PC-3 (cell line): ENCODE data around the gene SERPINA9. TPM values are rescaled to one million over a fixed set of nuclear protein-coding genes. Genes with fewer than 3 reads are reported as not detected.

Source experiments
- ATAC-seq: fragments of 200-7000 bp; cut with Tn5 transposase; 2 replicates; pipeline ENCODE4 v1.9.1; 2020; ENCODE audit warnings: mild to moderate bottlenecking, moderate library complexity
- BruUV-seq: library from RNA; stranded (reverse); fragments of 400-500 nt; replicated peaks from 2 replicates; lab custom pipeline; 2021; lab: Mats Ljungman, UMichigan
- CTCF ChIA-PET: fragments of 300-600 bp; sonication (Branson Sonifier 250); formaldehyde crosslinking; loops from one replicate; lab custom pipeline; 2022; ENCODE audit warnings: antibody characterized with exemption; lab: Charles Lee
- POLR2A ChIA-PET: fragments of 300-600 bp; sonication (Branson Sonifier 250); formaldehyde crosslinking; loops from one replicate; lab custom pipeline; 2022; ENCODE audit warnings: antibody characterized with exemption; ENCODE audit not compliant: unreplicated experiment; lab: Charles Lee
- DNase-seq: peaks from one replicate; pipeline ENCODE4 v3.0.0-alpha.2; 2015
- H2AFZ ChIP-seq: fragments of 300-600 bp; sonication (generic); 2 replicates; pipeline ENCODE4 v1.6.0; 2016; ENCODE audit warnings: antibody characterized with exemption, low read length
- H3F3A ChIP-seq: fragments of 300-600 bp; sonication (generic); one replicate; pipeline ENCODE4 v1.6.0; 2017; ENCODE audit warnings: antibody characterized with exemption, low read length, control low read depth, mild to moderate bottlenecking; ENCODE audit not compliant: unreplicated experiment
- H3K27ac ChIP-seq: fragments of 300-600 bp; sonication (generic); 2 replicates; pipeline ENCODE4 v1.5.1; 2016; ENCODE audit warnings: mild to moderate bottlenecking, low read length
- H3K27me3 ChIP-seq: fragments of 300-600 bp; sonication (generic); 2 replicates; pipeline ENCODE4 v1.6.1; 2016; ENCODE audit warnings: low read length, mixed read lengths
- H3K36me3 ChIP-seq: fragments of 300-600 bp; sonication (generic); 2 replicates; pipeline ENCODE4 v1.6.1; 2016; ENCODE audit warnings: low read depth, mixed run types, low read length, mixed read lengths
- H3K4me1 ChIP-seq: fragments of 300-600 bp; sonication (generic); 2 replicates; pipeline ENCODE4 v1.5.1; 2016; ENCODE audit warnings: low read length; ENCODE audit not compliant: insufficient read depth
- H3K4me2 ChIP-seq: fragments of 300-600 bp; sonication (generic); 2 replicates; pipeline ENCODE4 v1.6.0; 2016; ENCODE audit warnings: low read length
- H3K4me3 ChIP-seq: fragments of 300-600 bp; sonication (generic); 2 replicates; pipeline ENCODE4 v1.5.1; 2016; ENCODE audit warnings: mild to moderate bottlenecking, low read length, mixed read lengths
- H3K79me2 ChIP-seq: fragments of 300-600 bp; sonication (generic); 2 replicates; pipeline ENCODE4 v1.6.1; 2017; ENCODE audit warnings: low read length, mixed read lengths
- H3K9ac ChIP-seq: fragments of 300-600 bp; sonication (generic); 2 replicates; pipeline ENCODE4 v1.6.0; 2016; ENCODE audit warnings: mild to moderate bottlenecking, low read length
- H3K9me2 ChIP-seq: fragments of 300-600 bp; sonication (generic); replicated peaks from 2 replicates; pipeline ENCODE4 v1.6.1; 2016; ENCODE audit warnings: mixed run types, low read length, mixed read lengths
- H3K9me3 ChIP-seq: fragments of 300-600 bp; sonication (generic); 2 replicates; pipeline ENCODE4 v1.6.1; 2016; ENCODE audit warnings: low read length, mixed read lengths
- H4K20me1 ChIP-seq: fragments of 300-600 bp; sonication (generic); 2 replicates; pipeline ENCODE4 v1.6.1; 2016; ENCODE audit warnings: low read length, mixed read lengths
- CTCF ChIP-seq: fragments of 300-600 bp; sonication (generic); conservative IDR thresholded peaks from 2 replicates; pipeline ENCODE4 v1.5.1; 2017; ENCODE audit warnings: antibody characterized with exemption, low read depth, mild to moderate bottlenecking, low read length
- EZH2 ChIP-seq: fragments of 300-600 bp; sonication (generic); IDR thresholded peaks from one replicate; pipeline ENCODE4 v1.6.1; 2017; ENCODE audit warnings: antibody characterized with exemption, mild to moderate bottlenecking, low read length; ENCODE audit not compliant: unreplicated experiment
- EZH2phosphoT487 ChIP-seq: fragments of 300-600 bp; sonication (generic); IDR thresholded peaks from 2 replicates; pipeline ENCODE4 v1.6.1; 2018; ENCODE audit warnings: mild to moderate bottlenecking, antibody characterized with exemption, low read length, borderline replicate concordance
- intact Hi-C: fragments of 100-400 bp; cut with micrococcal nuclease; formaldehyde crosslinking; loops from 2 replicates; pipeline ENCODE4 v1.9.0; 2023
- total RNA-seq: library from RNA; depleted of rRNA; stranded (reverse); fragments of >200 nt; gene quantifications from 2 replicates; pipeline ENCODE4 v1.2.3, GENCODE V29; 2014

The SERPINA9 gene
- total RNA-seq, 1 experiment from 2014 or later = not detected

GRCh38 chr14:94467728-94468520 lies 8.1 kb downstream of the SERPINA9 start:
- Histone ChIP-seq H3K9me2 (no peaks in the 10 kb centered on the region), H3F3A (no peaks in the 10 kb centered on the region), H3K9me3 (no peaks in the 10 kb centered on the region), H3K27ac (no peak overlapping the region), H3K4me1 (no peaks in the 10 kb centered on the region), H3K4me2 (no peak overlapping the region), H3K79me2 (no peaks in the 10 kb centered on the region), H2AFZ (no peak overlapping the region), H3K27me3 (no peaks in the 10 kb centered on the region; the same call in 1 of the 2 replicates), H4K20me1 (no peaks in the 10 kb centered on the region), H3K36me3 (no peaks in the 10 kb centered on the region), H3K9ac (no peak overlapping the region), H3K4me3 (no peak overlapping the region)
- DNase-seq (no peak), ATAC-seq (no peak)
- BruUV-seq = no TSS peak
- intact Hi-C loops = no loop called here
- CTCF ChIA-PET = no interaction called here
- TF ChIP-seq CTCF (no peak), EZH2phosphoT487 (no peak), EZH2 (no peak)
- POLR2A ChIA-PET = no interaction called here

- ChIA-PET POLR2A (no interaction called here), CTCF (no interaction called here)
- Histone ChIP-seq H3F3A (no peaks in the 10 kb centered on the region), H4K20me1 (no peaks in the 10 kb centered on the region), H3K79me2 (no peaks in the 10 kb centered on the region), H3K27ac (no peak overlapping the region), H2AFZ (no peak overlapping the region), H3K4me3 (no peak overlapping the region), H3K9ac (no peak overlapping the region), H3K4me1 (no peaks in the 10 kb centered on the region), H3K9me2 (no peaks in the 10 kb centered on the region), H3K4me2 (no peak overlapping the region), H3K36me3 (no peaks in the 10 kb centered on the region), H3K9me3 (no peaks in the 10 kb centered on the region), H3K27me3 (no peaks in the 10 kb centered on the region; the same call in 1 of the 2 replicates)
- TF ChIP-seq CTCF (no peak), EZH2 (no peak), EZH2phosphoT487 (no peak)
- no peak for DNase-seq
- intact Hi-C loops = no loop called here
- no TSS peak for BruUV-seq
- no peak for ATAC-seq
Observed at GRCh38 chr14:94466706-94467370, 9.2 kb downstream of the SERPINA9 start.

- Histone ChIP-seq H4K20me1 (no peaks in the 10 kb centered on the region), H3K79me2 (no peaks in the 10 kb centered on the region), H3K9me2 (no peaks in the 10 kb centered on the region), H3K27me3 (no peaks in the 10 kb centered on the region), H2AFZ (no peak overlapping the region), H3K27ac (no peak overlapping the region), H3K4me3 (no peak overlapping the region), H3K36me3 (no peaks in the 10 kb centered on the region), H3F3A (no peaks in the 10 kb centered on the region), H3K9me3 (no peaks in the 10 kb centered on the region), H3K4me1 (no peaks in the 10 kb centered on the region), H3K9ac (no peak overlapping the region), H3K4me2 (no peak overlapping the region)
- ATAC-seq (no peak), DNase-seq (no peak)
- ChIA-PET POLR2A (no interaction called here), CTCF (no interaction called here)
- BruUV-seq = no TSS peak
- no peak for TF ChIP-seq EZH2phosphoT487
- TF ChIP-seq CTCF = no peak
- intact Hi-C loops = no loop called here
Observed at GRCh38 chr14:94465042-94465441, 11.0 kb downstream of the SERPINA9 start.
